DND-41 (cell line): ENCODE measurements around the gene MICALL2.

Source experiments
- ATAC-seq: fragments of 200-7000 bp; cut with Tn5 transposase; 3 replicates; pipeline ENCODE4 v1.9.1; 2021; ENCODE audit warnings: low read depth; ENCODE audit not compliant: insufficient read depth
- DNase-seq: peaks from one replicate; pipeline ENCODE4 v3.0.0-alpha.2; 2020
- H2AFZ ChIP-seq: 2 replicates; pipeline ENCODE4 v1.6.0; 2012; ENCODE audit warnings: low read depth, low read length
- H3K27ac ChIP-seq: 2 replicates; pipeline ENCODE4 v1.5.1; 2012; ENCODE audit warnings: low read length, inconsistent platforms
- H3K27me3 ChIP-seq: fragments of 200-600 bp; sonication (generic); 2 replicates; pipeline ENCODE4 v1.6.0; 2012; ENCODE audit warnings: low read length, mild to moderate bottlenecking, inconsistent platforms; ENCODE audit not compliant: insufficient read depth, poor library complexity
- H3K36me3 ChIP-seq: 2 replicates; pipeline ENCODE4 v1.5.1; 2012; ENCODE audit warnings: low read length, inconsistent platforms; ENCODE audit not compliant: insufficient read depth
- H3K4me1 ChIP-seq: 2 replicates; pipeline ENCODE4 v1.5.1; 2012; ENCODE audit warnings: mild to moderate bottlenecking, low read length; ENCODE audit not compliant: insufficient read depth
- H3K4me2 ChIP-seq: 2 replicates; pipeline ENCODE4 v1.6.0; 2012; ENCODE audit warnings: mild to moderate bottlenecking, moderate library complexity, low read length, inconsistent platforms; ENCODE audit not compliant: insufficient read depth
- H3K4me3 ChIP-seq, 2 experiments: fragments of 200-600 bp in 1 of 2; shearing (Covaris generic) in 1 of 2; 2 replicates each; pipeline ENCODE4 v1.5.1; 2012 to 2016; ENCODE audit warnings: inconsistent platforms in 2 of 2, low read length in 2 of 2, mild to moderate bottlenecking in 2 of 2, low read depth in 1 of 2, moderate library complexity in 1 of 2
- H3K79me2 ChIP-seq: 2 replicates; pipeline ENCODE4 v1.6.0; 2012; ENCODE audit warnings: low read length, inconsistent platforms; ENCODE audit not compliant: insufficient read depth
- H3K9ac ChIP-seq: 2 replicates; pipeline ENCODE4 v1.6.0; 2012; ENCODE audit warnings: low read depth, mild to moderate bottlenecking, inconsistent platforms, low read length, moderate library complexity
- H3K9me3 ChIP-seq: 2 replicates; pipeline ENCODE4 v1.5.1; 2012; ENCODE audit warnings: low read length, moderate library complexity, mild to moderate bottlenecking, inconsistent platforms; ENCODE audit not compliant: insufficient read depth, severe bottlenecking
- H4K20me1 ChIP-seq: 2 replicates; pipeline ENCODE4 v1.6.0; 2012; ENCODE audit warnings: low read length; ENCODE audit not compliant: insufficient read depth
- EZH2 ChIP-seq: IDR thresholded peaks from 3 replicates; pipeline ENCODE4 v1.6.1; 2012; ENCODE audit warnings: borderline replicate concordance, low read depth, mild to moderate bottlenecking, moderate library complexity, low read length, inconsistent platforms; ENCODE audit not compliant: severe bottlenecking
- TF ChIP-seq, protein P1 (sequence below): IDR thresholded peaks from 2 replicates; pipeline ENCODE4 v1.5.1; 2012; ENCODE audit warnings: borderline replicate concordance, low read length, moderate library complexity, mild to moderate bottlenecking; ENCODE audit not compliant: poor library complexity, severe bottlenecking; ENCODE audit errors: extremely low read depth

The MICALL2 gene

GRCh38 chr7:1432411-1433082, 26.7 kb downstream of the MICALL2 start:
- TF ChIP-seq, protein P1, sequence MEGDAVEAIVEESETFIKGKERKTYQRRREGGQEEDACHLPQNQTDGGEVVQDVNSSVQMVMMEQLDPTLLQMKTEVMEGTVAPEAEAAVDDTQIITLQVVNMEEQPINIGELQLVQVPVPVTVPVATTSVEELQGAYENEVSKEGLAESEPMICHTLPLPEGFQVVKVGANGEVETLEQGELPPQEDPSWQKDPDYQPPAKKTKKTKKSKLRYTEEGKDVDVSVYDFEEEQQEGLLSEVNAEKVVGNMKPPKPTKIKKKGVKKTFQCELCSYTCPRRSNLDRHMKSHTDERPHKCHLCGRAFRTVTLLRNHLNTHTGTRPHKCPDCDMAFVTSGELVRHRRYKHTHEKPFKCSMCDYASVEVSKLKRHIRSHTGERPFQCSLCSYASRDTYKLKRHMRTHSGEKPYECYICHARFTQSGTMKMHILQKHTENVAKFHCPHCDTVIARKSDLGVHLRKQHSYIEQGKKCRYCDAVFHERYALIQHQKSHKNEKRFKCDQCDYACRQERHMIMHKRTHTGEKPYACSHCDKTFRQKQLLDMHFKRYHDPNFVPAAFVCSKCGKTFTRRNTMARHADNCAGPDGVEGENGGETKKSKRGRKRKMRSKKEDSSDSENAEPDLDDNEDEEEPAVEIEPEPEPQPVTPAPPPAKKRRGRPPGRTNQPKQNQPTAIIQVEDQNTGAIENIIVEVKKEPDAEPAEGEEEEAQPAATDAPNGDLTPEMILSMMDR, result peak; percentile 99
- no peak for TF ChIP-seq EZH2
- peak; percentile 86 for ATAC-seq
- H4K20me1 ChIP-seq, result peaks cover 8% of the 10 kb centered on the region
- H3K36me3 ChIP-seq, result no peaks in the 10 kb centered on the region
- 0 out of 2 replicates have a peak overlapping the region, but pooled peaks have one; percentile 1 for H3K4me2 ChIP-seq
- H3K4me1 ChIP-seq, result no peaks in the 10 kb centered on the region
- no peaks in the 10 kb centered on the region for H3K79me2 ChIP-seq
- no peak overlapping the region for H3K9ac ChIP-seq
- peak; percentile 74 for DNase-seq
- no peaks in the 10 kb centered on the region for H3K27me3 ChIP-seq
- H2AFZ ChIP-seq, result no peak overlapping the region
- H3K27ac ChIP-seq, result no peak overlapping the region
- H3K9me3 ChIP-seq, result no peaks in the 10 kb centered on the region
- no peak overlapping the region for H3K4me3 ChIP-seq

GRCh38 chr7:1431634-1432380, 27.5 kb downstream of the MICALL2 start:
- Histone ChIP-seq H3K9me3 (no peaks in the 10 kb centered on the region), H2AFZ (no peak overlapping the region), H3K4me2 (no peak overlapping the region), H3K27ac (no peak overlapping the region), H3K79me2 (no peaks in the 10 kb centered on the region), H3K27me3 (no peaks in the 10 kb centered on the region), H3K4me3 (no peak overlapping the region), H3K36me3 (no peaks in the 10 kb centered on the region), H3K4me1 (no peaks in the 10 kb centered on the region), H4K20me1 (peaks cover 8% of the 10 kb centered on the region), H3K9ac (no peak overlapping the region)
- no peak for TF ChIP-seq EZH2
- TF ChIP-seq, protein P1, result no peak
- DNase-seq (no peak), ATAC-seq (peak; percentile 13; the same call in 1 of the 3 replicates)

- no peak for ATAC-seq
- Histone ChIP-seq H3K4me1 (no peaks in the 10 kb centered on the region), H3K9ac (no peak overlapping the region)
Measured at GRCh38 chr7:1431226-1431625, 28.0 kb downstream of the MICALL2 start.

More at GRCh38 chr7:1431226-1431625, 28.0 kb downstream of the MICALL2 start:
- TF ChIP-seq, protein P1, result no peak
- TF ChIP-seq EZH2, result no peak
- Histone ChIP-seq H3K36me3 (no peaks in the 10 kb centered on the region), H3K4me3 (no peak overlapping the region), H3K9me3 (no peaks in the 10 kb centered on the region), H4K20me1 (peaks cover 8% of the 10 kb centered on the region), H3K27me3 (no peaks in the 10 kb centered on the region), H3K27ac (no peak overlapping the region), H3K79me2 (no peaks in the 10 kb centered on the region), H3K4me2 (no peak overlapping the region), H2AFZ (no peak overlapping the region)
- DNase-seq, result no peak
